ENCODE measurements around the gene MPPED2.

MPPED2 gene

DNA sequence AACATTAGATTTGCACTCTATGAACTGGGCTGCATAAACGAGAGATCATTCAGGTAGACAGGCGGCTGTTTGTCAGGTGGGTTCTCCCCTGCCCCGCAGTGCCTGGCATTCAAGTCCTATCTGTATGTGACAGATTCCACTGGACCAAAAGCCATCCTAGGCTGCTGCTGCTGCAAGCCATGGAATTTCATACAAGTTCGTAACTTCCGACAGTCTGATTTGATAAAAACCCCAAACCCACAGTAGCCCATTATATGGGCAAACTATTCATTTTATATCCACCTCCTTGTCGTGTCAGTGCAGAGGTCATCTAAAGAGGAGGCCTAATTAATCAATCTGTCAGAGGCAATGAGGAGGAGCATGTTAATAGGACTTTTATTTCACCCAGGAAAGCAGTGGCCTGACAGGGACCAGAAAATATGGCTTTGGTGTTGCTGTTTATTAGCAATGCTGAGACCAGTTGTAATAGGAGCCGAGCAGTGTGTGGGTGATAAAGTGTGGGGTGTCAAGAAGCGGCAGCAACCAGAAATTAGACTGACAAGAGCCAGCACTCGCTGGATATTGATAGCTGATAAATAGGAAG, 139.0 kb downstream of the MPPED2 start:
- no peak for DNase-seq

DNA sequence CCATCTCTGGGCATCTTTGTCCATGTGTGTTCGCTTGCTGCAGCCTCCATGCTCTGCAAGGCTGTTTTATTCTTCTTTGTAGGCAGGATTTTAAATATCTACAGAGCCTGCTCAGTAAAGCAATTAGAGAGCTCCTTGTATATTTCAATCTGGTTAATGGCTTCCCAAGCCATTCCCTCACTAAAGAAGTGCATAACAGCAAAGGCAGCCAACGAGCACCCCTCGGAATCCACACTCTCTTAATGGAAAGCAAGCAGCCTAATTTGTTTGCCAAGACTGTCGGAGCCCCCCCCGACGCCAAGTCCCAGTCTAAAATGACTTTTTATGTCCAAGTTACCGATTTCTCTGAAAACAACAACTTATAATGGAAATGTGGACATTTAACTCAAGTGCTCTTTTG, 139.6 kb downstream of the MPPED2 start:
- DNase-seq = no peak

DNA sequence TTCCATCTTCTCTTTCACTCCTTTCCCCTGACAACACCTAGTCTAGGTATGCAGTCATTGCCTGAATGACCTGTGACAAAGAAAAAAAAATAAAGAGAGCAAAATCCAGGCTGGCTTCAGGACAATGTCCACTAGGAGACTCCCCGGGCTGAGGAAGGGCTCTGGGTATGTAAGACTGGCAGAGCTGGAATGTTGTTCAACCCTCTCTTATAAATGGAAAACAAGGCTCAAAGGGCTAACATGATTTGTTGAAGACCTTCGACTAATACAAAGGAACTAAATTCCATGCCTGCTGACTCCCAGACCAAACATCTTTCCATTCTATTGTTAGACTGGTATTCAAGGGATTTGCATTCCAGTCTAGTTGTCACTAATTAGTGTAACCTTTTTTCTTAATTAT, 141.1 kb downstream of the MPPED2 start:
- no peak for DNase-seq

DNA sequence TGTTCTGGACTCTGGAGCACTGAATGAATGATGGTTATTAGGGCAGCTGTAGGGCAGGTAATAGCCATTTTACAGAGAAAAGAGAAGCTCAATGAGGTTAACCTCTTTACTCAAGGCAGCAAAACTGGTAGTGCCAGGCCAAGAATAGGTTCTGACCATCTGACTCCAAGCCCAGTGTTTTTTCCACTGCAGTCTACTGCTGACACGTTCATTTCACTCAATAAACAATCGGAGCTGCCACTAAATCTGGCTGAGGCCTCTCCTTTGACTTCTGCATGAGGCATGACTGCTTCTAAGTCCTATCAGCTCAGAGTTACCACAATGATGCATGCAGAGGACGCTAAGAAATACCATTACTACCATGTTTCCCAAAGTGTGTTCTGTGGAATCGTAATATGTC, 145.6 kb downstream of the MPPED2 start:
- DNase-seq = no peak

DNA sequence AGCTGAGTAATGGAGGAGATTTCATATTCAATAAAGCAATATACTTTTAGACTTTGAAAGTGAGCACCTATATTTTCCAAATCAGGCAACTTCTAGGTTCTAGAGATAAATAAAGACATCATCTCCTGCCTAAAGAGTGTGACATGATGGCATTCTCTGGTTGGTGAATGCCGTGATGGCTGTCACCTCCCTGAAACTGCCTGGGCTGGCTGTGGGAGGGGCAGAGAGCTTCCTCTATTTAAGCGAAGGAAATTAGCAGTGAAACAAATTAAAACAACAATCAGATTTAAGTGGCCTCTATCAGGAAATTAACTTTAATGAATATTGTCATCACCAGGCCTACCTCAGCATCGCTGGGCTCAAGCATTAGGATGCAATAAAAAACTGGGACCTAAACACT, 149.4 kb downstream of the MPPED2 start:
- DNase-seq = no peak

DNA sequence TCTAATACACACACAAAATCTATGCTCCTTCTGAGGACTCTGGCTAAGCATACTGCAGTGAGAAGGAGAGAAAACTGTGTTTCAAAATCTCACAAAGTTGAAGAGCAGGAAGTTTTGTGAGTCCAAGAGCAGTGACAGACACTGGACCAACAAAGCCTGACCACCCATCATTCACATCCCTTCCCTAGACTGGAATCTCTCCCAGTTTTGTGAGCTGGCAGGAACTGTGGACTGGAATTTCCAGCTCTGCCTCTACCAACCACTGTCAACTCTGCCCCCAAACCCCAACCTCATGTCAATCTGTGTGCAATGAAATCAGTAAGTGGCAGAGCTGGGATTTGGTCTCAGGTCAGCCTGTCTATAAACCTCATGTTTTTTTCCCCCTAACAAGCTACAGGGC, 150.7 kb downstream of the MPPED2 start:
- DNase-seq = no peak

DNA sequence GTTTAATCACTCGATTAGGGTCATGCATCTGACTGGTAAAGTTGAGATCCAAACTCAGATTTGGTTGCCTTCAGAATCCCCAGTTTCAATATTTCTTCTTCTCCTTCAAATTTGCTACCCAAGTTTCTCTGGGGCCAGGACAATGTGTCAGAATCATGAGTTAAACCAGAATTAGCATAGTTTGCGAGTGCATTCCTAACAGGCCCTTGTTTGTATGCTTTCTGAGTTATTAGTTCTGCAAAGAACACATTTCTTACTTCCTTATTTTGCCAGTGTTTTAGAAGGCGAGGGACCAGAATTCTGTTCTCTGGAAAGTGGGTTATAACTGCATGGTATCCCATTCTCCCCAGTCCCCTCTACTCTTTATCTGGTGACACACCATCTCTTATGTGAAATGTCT, 151.3 kb downstream of the MPPED2 start:
- no peak for DNase-seq

DNA sequence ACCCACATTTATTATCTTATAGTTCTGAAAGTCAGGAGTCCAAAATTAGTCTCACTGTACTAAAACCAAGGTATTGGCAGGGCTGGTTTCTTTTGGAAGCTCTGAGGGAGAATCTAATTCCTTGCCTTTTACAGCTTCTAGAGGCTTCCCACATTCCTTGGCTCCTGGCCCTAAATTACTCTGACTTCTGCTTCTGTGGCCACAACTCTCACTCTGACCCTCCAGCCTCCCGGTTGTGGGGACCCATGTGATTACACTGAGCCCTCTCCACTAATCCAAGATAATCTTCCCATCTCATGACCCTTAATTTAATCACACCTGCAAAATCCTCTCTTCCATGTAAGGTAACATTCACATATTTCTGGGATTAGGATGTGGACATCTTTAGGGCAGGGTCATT, 152.3 kb downstream of the MPPED2 start:
- DNase-seq = no peak

DNA sequence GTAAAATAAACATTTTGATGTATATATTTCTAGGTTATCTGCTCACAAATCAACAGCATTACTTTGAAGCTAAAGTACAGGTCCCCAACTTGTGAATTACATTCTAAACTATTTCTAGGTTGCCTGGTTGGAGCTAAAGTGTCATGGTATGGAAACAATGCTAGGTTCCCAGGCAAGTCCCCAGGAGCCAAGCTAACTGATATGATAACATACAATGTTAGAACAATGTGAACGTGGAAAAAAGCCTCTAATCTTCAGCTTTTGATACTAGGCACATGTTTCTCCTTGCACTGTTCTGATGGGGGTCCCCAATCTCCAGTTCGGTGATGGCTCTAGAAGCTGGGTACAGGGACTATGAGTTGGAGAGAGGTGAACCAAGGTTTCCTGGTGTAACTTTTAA, 153.4 kb downstream of the MPPED2 start:
- DNase-seq = no peak

DNA sequence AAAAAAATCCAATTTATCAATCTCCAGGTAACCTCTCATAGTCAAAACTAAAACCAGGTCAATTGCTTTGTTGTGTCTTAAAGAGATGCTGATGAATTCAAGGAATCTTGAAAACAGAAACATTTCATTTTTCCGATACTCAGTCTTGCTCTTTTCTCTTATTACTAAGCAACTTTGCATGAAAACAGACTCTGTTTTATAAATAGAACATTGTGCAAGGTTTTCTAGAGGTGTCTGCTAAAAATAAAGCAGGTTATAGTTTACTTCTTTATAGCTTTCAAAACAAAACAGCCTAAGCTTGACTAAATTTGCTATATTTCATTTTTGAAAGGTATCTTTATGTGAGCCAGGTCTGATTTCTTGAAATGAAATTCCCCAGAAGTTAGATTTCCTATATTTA, 154.0 kb downstream of the MPPED2 start:
- DNase-seq = no peak

DNA sequence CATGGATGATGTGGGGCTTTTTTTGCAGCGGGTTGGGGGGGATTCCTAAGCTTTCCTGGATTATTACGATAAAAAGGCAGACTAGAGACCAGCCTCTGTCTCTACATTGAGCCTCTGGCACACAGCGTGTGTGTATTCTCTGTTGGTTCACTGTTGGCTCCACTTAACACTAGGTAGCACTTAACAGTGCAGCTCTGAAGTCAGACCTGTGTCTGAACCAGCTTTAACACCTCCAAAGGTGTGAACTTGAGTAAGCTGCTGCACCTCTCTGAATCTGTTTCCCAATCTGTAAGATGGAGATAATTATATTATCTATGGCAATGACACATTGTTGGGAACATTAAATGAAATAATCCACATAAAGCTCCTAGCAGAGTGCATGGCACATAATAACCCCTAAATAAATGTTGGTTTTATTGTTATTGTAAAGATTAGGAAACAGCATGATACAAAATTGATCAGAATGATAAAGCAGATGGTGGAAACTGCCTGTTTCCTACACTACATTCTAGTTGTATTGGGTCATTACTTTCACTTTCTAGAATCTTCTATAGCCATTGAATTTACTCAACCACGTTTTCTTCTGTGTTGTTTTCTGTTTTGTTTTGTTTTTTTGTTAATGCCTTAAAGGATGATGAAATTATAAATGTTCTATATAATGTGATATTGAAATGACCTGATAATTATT, 154.9 kb downstream of the MPPED2 start:
- no peak for DNase-seq

DNA sequence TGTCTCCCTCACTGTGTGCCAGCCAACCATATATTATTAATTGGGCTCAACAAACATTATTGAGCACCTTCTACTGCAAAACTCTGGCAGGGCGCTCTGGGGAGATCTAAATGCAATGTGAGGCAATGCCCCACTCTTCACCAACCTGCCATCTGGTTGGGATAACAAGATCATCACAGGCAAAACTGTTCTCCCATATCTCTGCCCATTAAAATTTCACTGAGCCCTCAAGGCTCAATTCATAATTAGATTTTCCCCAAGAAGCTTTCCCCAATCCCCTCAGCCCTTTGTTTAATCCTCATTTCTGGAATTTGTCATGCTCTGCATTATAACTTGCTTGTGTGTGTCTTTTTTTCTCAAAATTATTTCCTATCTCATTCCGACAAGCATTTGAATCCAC, 156.6 kb downstream of the MPPED2 start:
- no peak for DNase-seq

DNA sequence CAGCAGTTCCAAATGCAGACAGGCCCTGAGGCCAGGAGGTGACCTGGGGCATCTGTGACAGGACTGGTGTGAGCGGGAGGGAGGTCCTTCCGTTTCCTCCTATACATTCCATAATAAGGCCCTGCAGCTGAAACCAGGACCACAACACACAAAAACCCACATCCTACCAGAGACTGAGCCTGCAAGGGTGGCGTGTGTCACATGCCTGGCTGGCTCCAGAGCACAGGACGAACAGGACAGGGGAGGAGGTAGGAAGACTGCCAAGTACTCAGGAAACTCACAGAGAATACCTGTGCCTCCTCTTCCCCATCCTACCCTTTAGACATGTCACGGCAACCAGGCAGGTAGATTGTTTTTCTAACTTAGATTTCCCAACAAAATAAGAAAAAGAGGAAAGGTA, 159.4 kb downstream of the MPPED2 start:
- no peak for DNase-seq

DNA sequence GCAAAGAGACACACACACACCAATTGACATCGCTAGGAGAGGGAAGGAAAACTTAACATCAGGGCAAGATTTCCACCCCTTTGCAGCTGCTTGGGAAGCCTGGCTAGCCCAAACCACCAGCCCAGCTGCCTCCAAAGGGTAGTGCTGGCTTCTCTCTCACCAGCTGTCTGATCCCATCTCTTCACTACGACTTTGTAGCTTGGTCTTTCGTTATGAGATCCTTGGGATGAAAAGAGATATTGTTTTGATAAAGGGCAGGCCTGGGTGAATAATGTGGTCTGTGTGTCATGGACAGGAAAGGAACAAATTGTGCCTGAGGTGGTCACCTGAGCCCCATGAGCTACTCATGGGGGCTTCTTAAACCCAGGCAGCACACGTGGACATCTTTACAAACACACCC, 161.3 kb downstream of the MPPED2 start:
- no peak for DNase-seq

DNA sequence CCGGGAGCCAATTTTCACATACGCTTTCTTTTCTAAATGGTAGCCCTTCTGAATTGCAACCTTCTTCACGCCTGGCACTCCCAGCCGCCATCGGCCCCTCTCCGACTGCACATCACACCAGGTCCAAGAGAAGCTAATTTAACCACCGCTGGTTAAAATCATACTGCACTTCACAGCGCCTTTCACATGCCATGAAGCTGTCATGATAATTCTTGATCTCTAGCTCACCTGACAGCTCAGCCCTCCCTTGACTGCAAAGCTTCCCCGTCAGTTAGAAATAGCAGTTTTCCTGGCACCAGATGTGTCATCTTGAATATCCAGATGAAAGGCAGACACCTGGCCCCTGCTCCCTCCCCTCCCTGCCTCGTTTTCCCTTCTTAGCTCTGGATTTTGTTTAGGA, 161.8 kb downstream of the MPPED2 start:
- no peak for DNase-seq

DNA sequence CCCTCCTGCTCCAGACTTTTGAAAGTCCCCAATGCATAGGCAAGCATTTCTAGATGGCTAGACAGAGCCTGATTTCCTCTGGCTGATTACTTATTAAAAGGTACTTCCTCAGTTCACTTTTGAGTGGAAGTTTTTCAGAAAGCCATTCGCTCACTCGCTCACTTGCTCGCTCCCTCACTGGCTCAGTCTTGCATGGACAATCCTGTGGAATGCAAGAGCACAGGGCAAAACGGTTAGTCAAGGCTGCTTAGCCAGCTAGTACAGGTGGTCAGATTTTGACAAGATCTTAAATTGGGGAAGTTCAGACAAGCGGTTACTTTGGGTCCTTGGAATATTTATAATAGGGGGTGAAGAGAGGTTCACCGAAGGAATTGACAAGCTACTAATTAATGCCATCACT, 162.3 kb downstream of the MPPED2 start:
- DNase-seq = no peak

DNA sequence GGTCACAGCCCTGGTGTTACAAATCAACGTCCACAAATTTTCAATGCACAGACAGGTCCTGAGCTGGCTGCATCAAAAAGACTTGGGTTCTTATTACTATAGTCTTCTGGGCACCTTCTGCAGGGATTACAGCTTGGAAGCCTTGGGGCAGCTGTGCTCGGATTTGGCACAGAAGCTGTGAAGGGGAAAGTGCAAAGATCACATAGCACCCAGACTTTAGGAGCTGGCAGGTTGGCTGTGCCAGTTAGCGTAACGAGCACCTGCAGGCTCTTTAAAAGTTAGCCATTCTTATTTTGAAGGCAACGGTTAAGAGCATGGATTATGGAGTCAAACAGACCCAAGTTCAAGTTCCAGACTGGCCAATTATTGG, 162.9 kb downstream of the MPPED2 start:
- DNase-seq = no peak

DNA sequence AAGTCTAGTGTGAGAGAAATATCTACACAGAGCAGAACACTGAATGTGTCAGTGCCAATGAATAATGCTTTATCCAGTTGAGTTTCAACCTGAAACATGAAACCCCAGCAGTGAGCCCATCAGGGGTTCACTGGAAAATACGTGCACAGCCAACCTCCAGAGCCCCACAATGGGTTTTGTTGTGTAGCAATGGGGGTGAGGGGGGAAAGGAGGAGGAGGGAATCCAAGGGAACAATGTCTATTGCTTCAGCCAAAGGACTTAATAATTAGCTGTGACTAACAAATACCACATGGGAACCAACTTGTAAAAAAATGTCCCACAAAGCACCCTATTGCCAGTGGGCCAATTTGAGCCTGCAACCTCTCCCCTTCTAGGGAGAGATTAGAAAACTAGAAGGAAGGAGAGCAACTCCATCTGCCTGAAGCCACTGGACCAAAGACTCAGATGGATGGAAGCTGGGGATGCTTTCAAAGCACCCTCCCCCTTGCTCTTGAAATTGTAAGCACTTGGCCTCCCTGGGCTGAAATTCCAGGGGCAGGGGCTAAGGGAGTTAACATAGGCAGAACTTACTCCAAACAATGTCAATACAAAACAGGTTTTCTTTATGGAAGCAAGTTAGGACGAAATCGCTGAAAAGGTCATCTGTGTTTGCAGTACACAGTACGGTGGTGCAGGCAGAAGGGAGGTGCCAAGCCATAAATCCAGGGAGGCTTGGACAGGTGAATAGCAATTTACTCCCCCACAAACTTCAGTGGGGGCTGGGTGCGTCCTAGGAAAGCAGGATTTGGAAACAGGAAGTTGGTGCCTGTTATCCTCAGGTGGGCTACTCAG, 163.5 kb downstream of the MPPED2 start:
- DNase-seq = no peak

DNA sequence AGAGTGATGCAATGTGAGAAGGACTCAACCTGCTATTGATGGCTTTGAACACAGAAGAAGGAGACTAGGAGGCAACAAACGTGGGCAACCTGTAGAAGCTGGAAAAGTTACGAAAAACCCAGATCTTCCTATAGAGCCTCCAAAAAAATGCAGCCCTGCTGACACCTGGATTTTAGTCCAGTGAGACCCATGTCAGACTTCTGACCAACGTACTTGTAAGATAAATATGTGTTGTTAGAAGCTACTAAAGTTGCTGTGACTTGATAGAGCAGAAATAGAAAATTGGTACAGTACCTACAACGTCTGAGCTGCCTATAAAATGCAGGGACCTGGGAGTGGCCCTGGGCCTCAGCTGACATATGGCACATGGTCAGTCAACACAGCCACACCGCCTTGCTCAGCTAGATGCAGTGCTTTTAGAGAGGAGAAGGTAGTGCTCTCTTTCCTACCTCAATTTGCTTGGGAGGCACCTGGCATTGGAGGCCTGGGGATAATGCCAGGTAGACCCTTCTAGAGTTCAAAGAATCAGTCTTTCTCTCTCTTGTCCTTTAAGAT, 165.8 kb downstream of the MPPED2 start:
- DNase-seq = no peak

DNA sequence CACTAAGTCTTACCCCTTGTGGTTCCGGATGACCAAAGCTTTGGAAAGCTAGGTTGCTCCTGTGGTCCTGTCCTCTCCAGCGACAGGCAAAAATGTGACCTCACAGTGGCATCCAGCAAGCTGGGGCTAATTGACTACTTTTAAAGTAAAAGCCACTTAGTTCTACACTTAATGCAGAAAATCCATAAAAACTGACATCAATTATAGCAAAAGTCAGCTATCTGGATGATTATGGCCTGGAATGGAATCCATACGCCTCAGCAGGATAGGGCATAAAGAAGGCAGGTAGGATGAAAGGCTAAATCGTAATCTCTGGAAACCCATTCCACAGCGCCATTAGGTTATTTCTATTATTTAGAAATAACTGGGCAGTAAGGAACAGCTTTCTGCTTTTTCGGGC, 171.3 kb downstream of the MPPED2 start:
- DNase-seq = no peak

DNA sequence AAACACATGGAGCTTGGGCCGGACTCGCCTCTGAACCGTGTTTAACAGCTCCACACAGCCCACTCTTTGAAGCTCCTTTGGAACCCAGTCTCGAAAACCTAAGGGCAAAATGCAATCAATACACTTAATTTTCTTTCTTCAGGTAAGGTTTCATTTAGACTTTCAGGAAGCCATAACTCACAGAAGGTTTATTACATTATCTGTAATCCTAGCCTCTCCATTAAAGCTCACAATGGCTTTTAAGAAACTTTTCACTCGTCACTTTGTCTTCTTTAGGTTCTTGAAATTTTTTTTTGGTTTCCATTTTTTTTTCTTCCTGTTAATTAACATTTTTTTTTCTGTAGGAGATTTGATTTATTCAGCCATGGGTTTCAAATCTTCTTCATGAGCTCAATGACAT, 171.9 kb downstream of the MPPED2 start:
- no peak for DNase-seq

DNA sequence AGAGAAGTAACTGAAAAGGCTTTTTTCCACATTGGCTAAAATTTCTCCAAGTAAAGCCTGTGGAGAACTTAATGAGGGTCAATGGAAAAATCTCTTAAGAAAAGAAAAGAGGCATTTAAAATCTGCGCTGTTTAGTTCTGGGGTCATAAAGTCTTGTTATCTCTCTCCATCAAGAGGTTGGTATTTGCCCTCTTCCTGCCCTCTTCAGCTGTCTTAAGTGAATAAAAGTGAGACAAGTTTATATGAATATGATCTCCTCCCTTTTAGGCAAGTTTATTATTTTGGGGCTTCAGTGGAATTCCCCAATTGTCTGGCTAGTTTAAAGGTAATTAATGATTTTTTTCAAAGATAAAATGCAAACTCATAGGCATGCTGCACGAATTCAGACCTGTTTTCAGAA, 173.6 kb downstream of the MPPED2 start:
- no peak for DNase-seq

DNA sequence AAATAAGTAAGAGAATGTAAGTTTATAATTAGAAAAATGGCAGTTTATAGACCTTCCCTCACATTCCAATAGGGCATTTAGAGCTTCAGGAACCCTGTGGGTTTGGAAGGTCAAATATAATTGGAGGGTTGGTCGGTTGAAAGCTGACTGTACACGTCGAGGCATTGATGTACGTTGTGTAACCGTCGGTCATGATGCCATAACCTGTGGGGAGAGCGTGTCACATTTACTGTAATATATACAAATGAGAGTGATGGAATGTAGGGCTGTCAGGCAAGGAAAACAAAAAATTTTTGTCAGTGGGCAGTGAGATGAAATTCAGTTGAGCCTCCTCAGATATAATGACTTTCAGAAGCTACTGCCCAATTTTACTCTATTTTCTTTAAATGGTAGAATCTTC, 174.8 kb downstream of the MPPED2 start:
- DNase-seq = no peak
